Neural cell (in vitro differentiated cells): ENCODE results near the gene KIFAP3. TPM values are rescaled to one million over a fixed set of nuclear protein-coding genes. Genes with fewer than 3 reads are reported as not detected.

Source experiments
- H2AFZ ChIP-seq: fragments of 200-600, 300-800 bp; sonication (generic), shearing (Covaris generic); 2 replicates; pipeline ENCODE4 v1.6.0; 2014; ENCODE audit warnings: low read depth, mild to moderate bottlenecking, antibody characterized with exemption, low read length, moderate library complexity
- H3F3A ChIP-seq: fragments of 200-600 bp; shearing (Covaris generic); 2 replicates; pipeline ENCODE4 v1.6.1; 2016; ENCODE audit warnings: mild to moderate bottlenecking, moderate library complexity, mixed read lengths, antibody characterized with exemption, low read length; ENCODE audit not compliant: insufficient read depth, poor library complexity, severe bottlenecking
- H3K27ac ChIP-seq: fragments of 200-600, 300-800 bp; sonication (generic), shearing (Covaris generic); 2 replicates; pipeline ENCODE4 v1.5.1; 2014; ENCODE audit warnings: mild to moderate bottlenecking, low read length, moderate library complexity
- H3K27me3 ChIP-seq: fragments of 300-800, 200-600 bp; sonication (generic), shearing (Covaris generic); 2 replicates; pipeline ENCODE4 v1.6.0; 2014; ENCODE audit warnings: mild to moderate bottlenecking, low read depth, low read length, moderate library complexity; ENCODE audit not compliant: insufficient read depth
- H3K36me3 ChIP-seq: fragments of 300-800, 200-600 bp; sonication (generic), shearing (Covaris generic); 2 replicates; pipeline ENCODE4 v1.5.1; 2014; ENCODE audit warnings: mild to moderate bottlenecking, antibody characterized with exemption, low read length, moderate library complexity; ENCODE audit not compliant: insufficient read depth
- H3K4me2 ChIP-seq: fragments of 300-800, 200-600 bp; sonication (generic), shearing (Covaris generic); 2 replicates; pipeline ENCODE4 v1.6.0; 2014; ENCODE audit warnings: mild to moderate bottlenecking, low read length
- H3K4me3 ChIP-seq: fragments of 300-800, 200-600 bp; sonication (generic), shearing (Covaris generic); 2 replicates; pipeline ENCODE4 v1.5.1; 2014; ENCODE audit warnings: mild to moderate bottlenecking, low read length, moderate library complexity
- H3K79me2 ChIP-seq: fragments of 200-600 bp; shearing (Covaris generic); replicated peaks from 2 replicates; pipeline ENCODE4 v1.6.0; 2014; ENCODE audit warnings: mild to moderate bottlenecking, low read length, moderate library complexity; ENCODE audit not compliant: insufficient read depth
- H3K9ac ChIP-seq: fragments of 300-800, 200-600 bp; sonication (generic), shearing (Covaris generic); 2 replicates; pipeline ENCODE4 v1.6.1; 2016; ENCODE audit warnings: mild to moderate bottlenecking, low read length, mixed read lengths
- H3K9me2 ChIP-seq: fragments of 200-600 bp; shearing (Covaris generic); 2 replicates; pipeline ENCODE4 v1.6.1; 2016; ENCODE audit warnings: mild to moderate bottlenecking, low read length, mixed read lengths; ENCODE audit not compliant: insufficient read depth
- H3K9me3 ChIP-seq: fragments of 200-600, 300-800 bp; sonication (generic), shearing (Covaris generic); 2 replicates; pipeline ENCODE4 v1.6.1; 2016; ENCODE audit warnings: mild to moderate bottlenecking, mixed run types, low read length, moderate library complexity, mixed read lengths
- H4K20me1 ChIP-seq: fragments of 200-600 bp; shearing (Covaris generic); 2 replicates; pipeline ENCODE4 v1.6.1; 2016; ENCODE audit warnings: mild to moderate bottlenecking, mixed run types; ENCODE audit not compliant: insufficient read depth
- EP300 ChIP-seq: fragments of 450-650 bp; conservative IDR thresholded peaks from 2 replicates; pipeline ENCODE4 v1.6.1; 2014; ENCODE audit warnings: antibody characterized with exemption, mild to moderate bottlenecking, moderate library complexity; ENCODE audit not compliant: poor library complexity, severe bottlenecking
- EZH2 ChIP-seq: fragments of 200-600, 300-800 bp; shearing (Covaris generic), sonication (generic); IDR thresholded peaks from 2 replicates; pipeline ENCODE4 v1.6.1; 2014; ENCODE audit warnings: antibody characterized with exemption, low read length, borderline replicate concordance, mild to moderate bottlenecking; ENCODE audit not compliant: insufficient read depth, poor library complexity, severe bottlenecking
- MXI1 ChIP-seq: fragments of 450-650 bp; conservative IDR thresholded peaks from 2 replicates; pipeline ENCODE4 v1.6.1; 2014; ENCODE audit warnings: antibody characterized with exemption, mild to moderate bottlenecking; ENCODE audit not compliant: poor library complexity, severe bottlenecking
- POLR2AphosphoS5 ChIP-seq: IDR thresholded peaks from 2 replicates; pipeline ENCODE4 v1.6.1; 2012
- RAD21 ChIP-seq: fragments of 450-650 bp; conservative IDR thresholded peaks from 2 replicates; pipeline ENCODE4 v1.6.1; 2014; ENCODE audit warnings: antibody characterized with exemption, mild to moderate bottlenecking, moderate library complexity
- SMC3 ChIP-seq: fragments of 450-650 bp; conservative IDR thresholded peaks from 2 replicates; pipeline ENCODE4 v1.6.1; 2014; ENCODE audit warnings: antibody characterized with exemption, mild to moderate bottlenecking, moderate library complexity; ENCODE audit not compliant: poor library complexity
- TAF1 ChIP-seq: IDR thresholded peaks from 2 replicates; pipeline ENCODE4 v1.6.1; 2012; ENCODE audit warnings: low read depth
- polyA plus RNA-seq: library from polyadenylated mRNA; depleted of rRNA; stranded (reverse); fragments of >200 nt; gene quantifications from 2 replicates; pipeline ENCODE4 v1.2.3, GENCODE V29; 2014
- TF ChIP-seq, protein P1 (sequence below): IDR thresholded peaks from 2 replicates; pipeline ENCODE4 v1.6.1; 2012; ENCODE audit warnings: borderline replicate concordance
- TF ChIP-seq, protein P2 (sequence below): fragments of 450-650 bp; IDR thresholded peaks from 2 replicates; pipeline ENCODE4 v1.5.1; 2014; ENCODE audit warnings: antibody characterized with exemption, mild to moderate bottlenecking, moderate library complexity; ENCODE audit not compliant: poor library complexity, severe bottlenecking

The KIFAP3 gene
- polyA plus RNA-seq, 1 donor from 2014 or later: 256 TPM

DNA sequence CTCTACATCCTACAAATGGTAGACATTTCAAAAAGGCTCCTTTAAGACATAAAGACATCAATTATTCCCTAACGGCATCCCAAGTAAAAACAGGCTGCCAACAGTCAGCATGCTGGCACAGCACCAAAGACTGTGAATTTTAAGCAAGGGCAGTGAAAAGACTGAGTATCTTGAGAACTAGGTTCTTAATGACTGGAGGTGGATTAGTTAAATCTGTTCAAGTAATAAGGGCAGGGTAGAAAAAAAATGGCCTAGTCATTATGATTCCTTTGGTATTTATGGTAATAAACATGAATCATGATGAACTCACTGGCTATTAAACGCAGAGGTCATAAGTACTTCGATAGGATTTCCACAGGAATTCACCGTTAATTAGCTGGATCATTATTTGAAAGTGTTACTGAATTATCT lies 75.2 kb downstream of the KIFAP3 start:
- H3K36me3 ChIP-seq: no peaks in the 10 kb centered on the region
- no peaks in the 10 kb centered on the region for H4K20me1 ChIP-seq
- no peak for TF ChIP-seq EZH2
- TF ChIP-seq, protein P1, sequence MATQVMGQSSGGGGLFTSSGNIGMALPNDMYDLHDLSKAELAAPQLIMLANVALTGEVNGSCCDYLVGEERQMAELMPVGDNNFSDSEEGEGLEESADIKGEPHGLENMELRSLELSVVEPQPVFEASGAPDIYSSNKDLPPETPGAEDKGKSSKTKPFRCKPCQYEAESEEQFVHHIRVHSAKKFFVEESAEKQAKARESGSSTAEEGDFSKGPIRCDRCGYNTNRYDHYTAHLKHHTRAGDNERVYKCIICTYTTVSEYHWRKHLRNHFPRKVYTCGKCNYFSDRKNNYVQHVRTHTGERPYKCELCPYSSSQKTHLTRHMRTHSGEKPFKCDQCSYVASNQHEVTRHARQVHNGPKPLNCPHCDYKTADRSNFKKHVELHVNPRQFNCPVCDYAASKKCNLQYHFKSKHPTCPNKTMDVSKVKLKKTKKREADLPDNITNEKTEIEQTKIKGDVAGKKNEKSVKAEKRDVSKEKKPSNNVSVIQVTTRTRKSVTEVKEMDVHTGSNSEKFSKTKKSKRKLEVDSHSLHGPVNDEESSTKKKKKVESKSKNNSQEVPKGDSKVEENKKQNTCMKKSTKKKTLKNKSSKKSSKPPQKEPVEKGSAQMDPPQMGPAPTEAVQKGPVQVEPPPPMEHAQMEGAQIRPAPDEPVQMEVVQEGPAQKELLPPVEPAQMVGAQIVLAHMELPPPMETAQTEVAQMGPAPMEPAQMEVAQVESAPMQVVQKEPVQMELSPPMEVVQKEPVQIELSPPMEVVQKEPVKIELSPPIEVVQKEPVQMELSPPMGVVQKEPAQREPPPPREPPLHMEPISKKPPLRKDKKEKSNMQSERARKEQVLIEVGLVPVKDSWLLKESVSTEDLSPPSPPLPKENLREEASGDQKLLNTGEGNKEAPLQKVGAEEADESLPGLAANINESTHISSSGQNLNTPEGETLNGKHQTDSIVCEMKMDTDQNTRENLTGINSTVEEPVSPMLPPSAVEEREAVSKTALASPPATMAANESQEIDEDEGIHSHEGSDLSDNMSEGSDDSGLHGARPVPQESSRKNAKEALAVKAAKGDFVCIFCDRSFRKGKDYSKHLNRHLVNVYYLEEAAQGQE: no peak
- TF ChIP-seq MXI1: no peak
- TF ChIP-seq EP300: no peak
- no peak for TF ChIP-seq SMC3
- no peak for TF ChIP-seq POLR2AphosphoS5
- no peak for TF ChIP-seq RAD21
- TF ChIP-seq, protein P2, sequence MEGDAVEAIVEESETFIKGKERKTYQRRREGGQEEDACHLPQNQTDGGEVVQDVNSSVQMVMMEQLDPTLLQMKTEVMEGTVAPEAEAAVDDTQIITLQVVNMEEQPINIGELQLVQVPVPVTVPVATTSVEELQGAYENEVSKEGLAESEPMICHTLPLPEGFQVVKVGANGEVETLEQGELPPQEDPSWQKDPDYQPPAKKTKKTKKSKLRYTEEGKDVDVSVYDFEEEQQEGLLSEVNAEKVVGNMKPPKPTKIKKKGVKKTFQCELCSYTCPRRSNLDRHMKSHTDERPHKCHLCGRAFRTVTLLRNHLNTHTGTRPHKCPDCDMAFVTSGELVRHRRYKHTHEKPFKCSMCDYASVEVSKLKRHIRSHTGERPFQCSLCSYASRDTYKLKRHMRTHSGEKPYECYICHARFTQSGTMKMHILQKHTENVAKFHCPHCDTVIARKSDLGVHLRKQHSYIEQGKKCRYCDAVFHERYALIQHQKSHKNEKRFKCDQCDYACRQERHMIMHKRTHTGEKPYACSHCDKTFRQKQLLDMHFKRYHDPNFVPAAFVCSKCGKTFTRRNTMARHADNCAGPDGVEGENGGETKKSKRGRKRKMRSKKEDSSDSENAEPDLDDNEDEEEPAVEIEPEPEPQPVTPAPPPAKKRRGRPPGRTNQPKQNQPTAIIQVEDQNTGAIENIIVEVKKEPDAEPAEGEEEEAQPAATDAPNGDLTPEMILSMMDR: no peak
- no peak for TF ChIP-seq TAF1
- no peaks in the 10 kb centered on the region for H3K27me3 ChIP-seq
- H3K27ac ChIP-seq: no peak overlapping the region
- H3K79me2 ChIP-seq: no peaks in the 10 kb centered on the region
- H3K9ac ChIP-seq: no peak overlapping the region
- no peak overlapping the region for H2AFZ ChIP-seq
- no peaks in the 10 kb centered on the region for H3K9me3 ChIP-seq
- H3K4me2 ChIP-seq: no peak overlapping the region
- H3K4me3 ChIP-seq: no peak overlapping the region
- no peaks in the 10 kb centered on the region for H3F3A ChIP-seq
- H3K9me2 ChIP-seq: no peaks in the 10 kb centered on the region

DNA sequence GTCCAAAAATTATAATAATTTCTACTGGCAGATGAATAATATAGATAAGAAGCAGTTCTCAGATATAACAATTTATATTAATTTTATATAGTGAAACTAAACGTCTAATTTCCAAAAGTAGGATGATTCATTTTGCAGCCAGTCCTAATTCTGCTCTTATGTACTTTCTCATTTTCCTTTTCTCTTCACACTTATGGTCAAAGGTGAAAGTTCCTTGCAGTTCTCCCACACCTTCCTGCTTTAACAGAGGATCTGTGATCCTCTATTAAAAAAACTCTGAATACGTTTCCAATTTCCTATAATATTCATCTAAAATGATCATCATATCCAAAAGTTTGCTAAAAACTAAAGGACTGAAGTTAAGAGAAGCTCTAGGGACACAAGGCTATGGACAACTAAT lies 78.5 kb downstream of the KIFAP3 start:
- H3K9ac ChIP-seq: no peak overlapping the region
- H3K9me2 ChIP-seq: no peaks in the 10 kb centered on the region
- H3K36me3 ChIP-seq: no peaks in the 10 kb centered on the region
- H3K4me2 ChIP-seq: no peak overlapping the region
- no peaks in the 10 kb centered on the region for H3K27me3 ChIP-seq
- no peaks in the 10 kb centered on the region for H4K20me1 ChIP-seq
- no peak overlapping the region for H2AFZ ChIP-seq
- no peak for TF ChIP-seq EZH2
- no peak for TF ChIP-seq RAD21
- H3F3A ChIP-seq: no peaks in the 10 kb centered on the region
- no peak overlapping the region for H3K27ac ChIP-seq
- H3K4me3 ChIP-seq: no peak overlapping the region
- no peaks in the 10 kb centered on the region for H3K79me2 ChIP-seq
- no peaks in the 10 kb centered on the region for H3K9me3 ChIP-seq

DNA sequence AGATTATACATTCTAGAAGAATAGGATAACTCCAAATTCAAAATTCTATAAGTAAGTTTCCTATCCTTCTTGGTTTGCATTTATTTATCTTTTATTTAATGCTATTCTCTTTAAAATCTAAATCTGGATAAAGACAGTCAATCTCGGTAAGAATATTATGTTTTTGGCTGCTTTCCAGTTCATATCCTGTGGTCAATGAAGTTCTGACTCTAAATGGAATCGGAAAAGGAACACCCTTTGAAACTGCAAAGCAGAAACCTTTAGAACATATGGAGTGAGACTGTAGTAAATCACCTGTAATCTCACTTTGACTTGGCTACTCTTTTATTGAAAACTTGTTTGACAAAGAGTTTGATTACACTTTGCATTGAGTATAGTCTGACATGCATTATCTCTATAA lies 85.2 kb downstream of the KIFAP3 start:
- H3K27me3 ChIP-seq: no peaks in the 10 kb centered on the region
- H3F3A ChIP-seq: no peaks in the 10 kb centered on the region
- H3K4me3 ChIP-seq: no peak overlapping the region
- no peaks in the 10 kb centered on the region for H3K79me2 ChIP-seq
- H3K36me3 ChIP-seq: peaks cover 5% of the 10 kb centered on the region
- H4K20me1 ChIP-seq: no peaks in the 10 kb centered on the region
- H3K27ac ChIP-seq: no peak overlapping the region
- H3K9me2 ChIP-seq: no peaks in the 10 kb centered on the region
- no peak overlapping the region for H3K9ac ChIP-seq
- no peak overlapping the region for H3K4me2 ChIP-seq
- no peaks in the 10 kb centered on the region for H3K9me3 ChIP-seq
- TF ChIP-seq SMC3: no peak
- no peak for TF ChIP-seq RAD21
- TF ChIP-seq, protein P2: no peak
- TF ChIP-seq EP300: no peak
- no peak for TF ChIP-seq TAF1
- TF ChIP-seq, protein P1: no peak
- no peak for TF ChIP-seq EZH2
- TF ChIP-seq POLR2AphosphoS5: no peak
- no peak for TF ChIP-seq MXI1
- no peak overlapping the region for H2AFZ ChIP-seq
